ENCODE data around the gene WHAMM. TPM values are rescaled to one million over a fixed set of nuclear protein-coding genes. Genes with fewer than 3 reads are reported as not detected.

The WHAMM gene
- total and polyA plus RNA-seq, 5 experiments from 2014 or later: 3.7 to 40.0 (median 5.8) TPM

DNA sequence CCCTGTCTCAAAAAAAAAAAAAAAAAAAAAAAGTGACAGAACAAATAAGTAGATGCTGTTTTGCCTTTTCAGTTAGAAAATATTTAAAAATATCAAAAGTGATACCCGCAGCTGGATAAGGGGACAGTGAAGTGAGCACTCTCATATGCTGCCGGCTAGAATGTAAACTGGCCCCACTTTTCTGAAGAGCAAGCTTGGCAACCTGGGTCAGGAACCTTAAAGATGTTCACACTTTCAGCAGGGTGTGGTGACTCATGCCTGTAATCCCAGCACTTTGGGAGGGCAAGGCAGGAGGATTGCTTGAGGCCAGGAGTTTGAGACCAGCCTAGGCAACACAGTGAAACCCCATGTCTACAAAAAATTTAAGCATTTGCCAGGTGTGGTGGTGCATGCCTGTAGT, 20.9 kb upstream of the WHAMM start:
- ATAC-seq: no peak
- H3K27ac Mint-ChIP-seq: no peak overlapping the region
- POLR2A ChIA-PET: interaction anchor here (0.7 kb wide), 1 partner anchor 58 kb away, joined by 5 read pairs; no protein-coding TSS in a partner anchor
- no peak for DNase-seq
- no peaks in the 10 kb centered on the region for H3K4me1 Mint-ChIP-seq
- peaks cover 0 to 6% (median 2%) of the 10 kb centered on the region in 9 donors for H3K9me3 Mint-ChIP-seq
- H3K4me3 Mint-ChIP-seq: no peak overlapping the region
- peaks cover 0 to 7% (median 0%) of the 10 kb centered on the region in 5 donors for H3K27me3 Mint-ChIP-seq
- H3K36me3 Mint-ChIP-seq: peaks cover 0 to 4% (median 0%) of the 10 kb centered on the region in 3 donors

DNA sequence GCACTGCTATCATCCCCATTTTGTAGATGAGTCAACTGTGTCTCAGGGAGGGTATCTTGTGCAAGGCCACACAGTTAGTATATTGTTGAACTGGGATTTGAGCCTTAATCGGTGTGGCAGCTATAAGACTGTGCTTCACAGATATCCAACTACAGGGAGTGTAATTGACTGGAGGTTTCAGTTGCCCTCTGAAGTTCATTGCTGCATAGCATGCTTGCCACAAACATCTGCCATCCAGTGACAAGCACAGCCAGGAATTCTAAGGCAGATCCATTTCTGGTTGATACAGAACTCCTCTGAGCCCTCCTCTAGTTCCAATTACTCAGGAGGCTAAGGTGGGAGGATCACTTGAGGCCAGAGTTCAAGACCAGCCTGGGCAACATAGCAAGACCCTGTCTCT, 19.9 kb upstream of the WHAMM start:
- no peak overlapping the region for H3K27ac Mint-ChIP-seq
- H3K4me3 Mint-ChIP-seq: no peak overlapping the region
- peaks cover 0 to 5% (median 4%) of the 10 kb centered on the region in 5 donors for H3K27me3 Mint-ChIP-seq
- DNase-seq: no peak
- POLR2A ChIA-PET: no interaction called here
- ATAC-seq: no peak
- peaks cover 5 to 14% (median 11%) of the 10 kb centered on the region in 9 donors for H3K9me3 Mint-ChIP-seq
- H3K4me1 Mint-ChIP-seq: no peaks in the 10 kb centered on the region
- H3K36me3 Mint-ChIP-seq: peaks cover 0 to 14% (median 7%) of the 10 kb centered on the region in 3 donors

DNA sequence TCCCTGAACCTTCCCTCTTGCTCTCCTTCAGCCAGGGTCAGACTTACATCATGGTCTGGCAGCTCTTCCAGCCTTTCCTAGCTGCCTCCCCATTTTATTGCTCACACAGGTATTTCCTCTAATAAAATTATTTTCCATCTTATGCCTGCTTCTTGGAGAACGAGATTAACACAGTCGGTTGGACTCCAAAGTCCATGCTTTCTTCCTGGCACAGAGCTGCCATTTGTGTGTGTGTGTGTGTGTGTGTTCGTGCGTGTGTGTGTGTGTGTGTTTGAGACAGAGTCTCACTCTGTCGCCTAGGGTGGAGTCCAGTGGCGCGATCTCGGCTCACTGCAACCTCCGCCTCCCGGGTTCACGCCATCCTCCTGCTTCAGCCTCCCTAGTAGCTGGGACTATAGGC, 19.1 kb upstream of the WHAMM start:
- H3K4me3 Mint-ChIP-seq: no peak overlapping the region
- DNase-seq (no peak), ATAC-seq (no peak)
- peaks cover 0 to 14% (median 7%) of the 10 kb centered on the region in 3 donors for H3K36me3 Mint-ChIP-seq
- peaks cover 0 to 9% (median 2%) of the 10 kb centered on the region in 5 donors for H3K27me3 Mint-ChIP-seq
- POLR2A ChIA-PET: no interaction called here
- no peak overlapping the region for H3K27ac Mint-ChIP-seq
- peaks cover 5 to 18% (median 11%) of the 10 kb centered on the region in 9 donors for H3K9me3 Mint-ChIP-seq
- no peaks in the 10 kb centered on the region for H3K4me1 Mint-ChIP-seq

DNA sequence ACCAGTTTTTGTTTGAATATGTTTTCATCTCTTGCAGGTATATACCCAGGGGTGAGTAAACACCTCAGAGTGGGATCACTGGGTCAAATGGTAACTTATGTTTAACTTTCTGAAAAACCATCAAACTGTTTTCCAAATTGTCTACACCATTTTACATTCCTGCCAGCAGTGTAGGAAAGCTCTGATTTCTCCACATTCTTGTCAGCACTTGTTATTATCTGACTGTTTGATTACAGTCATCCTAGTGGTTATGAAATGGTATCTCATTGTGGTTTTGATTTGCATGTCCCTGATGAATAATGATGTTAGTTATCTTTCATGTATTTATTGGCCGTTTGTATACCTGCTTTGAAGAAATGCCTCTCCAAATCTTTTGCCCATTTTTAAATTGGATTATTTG, 17.4 kb upstream of the WHAMM start:
- Mint-ChIP-seq H3K9me3 (peaks cover 3 to 18% (median 11%) of the 10 kb centered on the region in 9 donors), H3K27me3 (peaks cover 0 to 9% (median 3%) of the 10 kb centered on the region in 5 donors), H3K4me1 (no peaks in the 10 kb centered on the region), H3K27ac (no peak overlapping the region), H3K36me3 (peaks cover 0 to 14% (median 7%) of the 10 kb centered on the region in 3 donors), H3K4me3 (no peak overlapping the region)
- POLR2A ChIA-PET: no interaction called here
- ATAC-seq: no peak
- DNase-seq: no peak

DNA sequence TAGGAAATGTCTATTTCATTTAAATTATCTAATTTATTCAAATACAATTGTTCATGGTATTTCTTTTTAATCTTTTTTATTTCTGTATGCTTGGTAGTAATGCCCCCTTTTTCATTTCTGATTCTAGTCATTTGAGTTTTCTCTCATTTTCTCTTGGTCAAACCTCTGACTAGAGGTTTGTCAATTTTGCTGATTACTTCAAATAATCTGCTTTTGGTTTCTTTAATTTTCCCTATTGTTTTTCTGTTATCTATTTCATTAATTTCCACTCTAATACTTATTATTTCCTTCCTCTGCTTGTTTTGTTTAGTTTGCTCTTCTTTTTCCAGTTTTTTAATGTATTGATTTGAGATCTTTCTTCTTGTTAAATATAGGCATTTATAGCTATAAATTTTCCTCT, 15.7 kb upstream of the WHAMM start:
- no peak for ATAC-seq

DNA sequence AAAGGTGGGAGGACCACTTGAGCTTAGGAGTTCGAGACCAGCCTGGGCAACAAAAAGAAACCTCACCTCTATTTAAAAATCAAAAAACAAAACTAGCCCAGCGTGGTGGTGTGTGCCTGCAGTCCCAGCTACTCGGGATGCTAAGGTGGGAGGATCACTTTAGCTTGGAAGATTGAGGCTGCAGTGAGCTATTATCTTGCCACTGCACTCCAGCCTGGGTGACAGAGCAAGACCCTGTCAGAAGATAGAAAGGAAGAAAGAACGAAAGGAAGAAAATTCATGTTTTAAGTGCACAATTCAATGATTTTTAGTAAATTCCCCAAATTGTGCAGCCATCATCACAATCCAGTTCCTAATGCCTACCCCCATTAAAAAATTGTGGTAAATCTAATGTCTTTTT, 11.3 kb upstream of the WHAMM start:
- no peak overlapping the region for H3K4me3 Mint-ChIP-seq
- no peak overlapping the region for H3K27ac Mint-ChIP-seq
- H3K9me3 Mint-ChIP-seq: peaks cover 3 to 18% (median 9%) of the 10 kb centered on the region in 9 donors
- POLR2A ChIA-PET: no interaction called here
- H3K4me1 Mint-ChIP-seq: no peaks in the 10 kb centered on the region
- no peak for ATAC-seq
- DNase-seq: no peak
- H3K27me3 Mint-ChIP-seq: peaks cover 11 to 42% (median 27%) of the 10 kb centered on the region in 5 donors
- H3K36me3 Mint-ChIP-seq: peaks cover 0 to 14% (median 7%) of the 10 kb centered on the region in 3 donors

More for the DNA sequence above, 15.7 kb upstream of the WHAMM start:
- peaks cover 3 to 9% (median 5%) of the 10 kb centered on the region in 5 donors for H3K27me3 Mint-ChIP-seq
- no peak overlapping the region for H3K27ac Mint-ChIP-seq
- H3K36me3 Mint-ChIP-seq: peaks cover 0 to 14% (median 7%) of the 10 kb centered on the region in 3 donors
- POLR2A ChIA-PET: no interaction called here
- no peak for DNase-seq
- H3K4me3 Mint-ChIP-seq: no peak overlapping the region
- peaks cover 3 to 18% (median 11%) of the 10 kb centered on the region in 9 donors for H3K9me3 Mint-ChIP-seq
- no peaks in the 10 kb centered on the region for H3K4me1 Mint-ChIP-seq

DNA sequence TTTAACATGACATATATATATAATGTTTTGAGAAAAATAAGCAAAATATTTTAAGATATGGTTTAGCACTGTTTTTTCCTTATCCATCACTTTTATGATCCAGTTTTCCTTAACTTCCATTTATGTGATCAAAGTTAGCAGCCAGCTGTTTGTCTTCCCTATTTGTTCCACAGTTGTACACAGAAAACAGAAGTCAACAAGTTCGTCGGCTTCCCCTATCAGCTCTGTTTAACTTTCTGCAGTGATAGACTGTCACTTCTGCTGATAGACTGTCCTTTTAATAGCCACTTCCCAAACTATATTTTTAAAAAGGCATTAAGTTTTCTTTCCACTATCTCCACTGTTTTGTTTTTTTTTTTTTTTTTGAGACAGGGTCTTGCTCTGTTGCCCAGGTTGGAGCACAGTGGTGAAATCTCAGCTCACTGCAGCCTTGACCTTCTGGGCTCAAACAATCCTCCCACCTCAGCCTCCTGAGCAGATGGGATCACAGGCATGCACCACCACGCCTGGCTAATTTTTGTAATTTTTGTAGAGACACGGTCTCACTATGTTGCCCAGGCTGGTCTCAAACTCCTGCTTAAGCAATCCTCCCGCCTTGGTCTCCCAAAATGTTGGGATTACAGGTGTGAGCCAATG, 10.8 kb upstream of the WHAMM start:
- H3K27ac Mint-ChIP-seq: no peak overlapping the region
- POLR2A ChIA-PET: no interaction called here
- H3K4me3 Mint-ChIP-seq: no peak overlapping the region
- DNase-seq (no peak), ATAC-seq (no peak)
- H3K27me3 Mint-ChIP-seq: peaks cover 16 to 42% (median 31%) of the 10 kb centered on the region in 5 donors
- peaks cover 3 to 13% (median 8%) of the 10 kb centered on the region in 9 donors for H3K9me3 Mint-ChIP-seq
- H3K36me3 Mint-ChIP-seq: peaks cover 0 to 9% (median 7%) of the 10 kb centered on the region in 3 donors
- H3K4me1 Mint-ChIP-seq: no peaks in the 10 kb centered on the region

DNA sequence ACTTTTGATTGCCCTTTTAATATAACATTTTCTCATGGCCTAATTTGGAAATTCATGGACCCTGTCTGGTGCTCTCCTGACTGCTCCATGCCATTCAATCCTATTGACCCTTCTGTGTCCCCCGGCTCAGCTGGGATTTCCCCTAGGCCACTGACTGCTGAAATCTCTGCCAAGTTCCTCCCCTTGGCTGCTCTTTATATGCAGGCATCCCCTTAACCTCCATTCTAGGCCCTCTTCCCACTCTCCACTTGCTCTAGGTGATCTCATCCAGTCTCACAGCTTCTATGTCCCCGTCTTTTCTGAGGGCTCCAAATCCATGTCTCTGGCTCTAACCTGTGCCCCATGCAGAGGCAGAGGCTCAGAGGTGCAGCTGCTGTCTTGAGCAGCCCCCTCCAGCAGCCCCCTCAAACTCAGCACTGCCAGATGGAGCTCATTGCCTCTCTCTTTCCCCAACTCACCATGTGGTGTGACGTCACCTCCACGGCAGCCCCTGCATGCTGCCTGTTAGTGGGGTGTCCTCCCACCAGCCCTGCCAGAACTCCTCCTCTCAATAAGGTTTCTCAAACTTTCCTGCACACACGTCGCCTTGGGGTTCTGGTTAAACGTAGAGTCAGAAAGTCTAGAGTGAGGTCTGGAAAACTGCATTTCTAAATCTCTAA, 10.1 kb upstream of the WHAMM start:
- peaks cover 0 to 2% (median 1%) of the 10 kb centered on the region in 3 donors for H3K36me3 Mint-ChIP-seq
- H3K9me3 Mint-ChIP-seq: peaks cover 0 to 6% (median 2%) of the 10 kb centered on the region in 9 donors
- POLR2A ChIA-PET: no interaction called here

DNA sequence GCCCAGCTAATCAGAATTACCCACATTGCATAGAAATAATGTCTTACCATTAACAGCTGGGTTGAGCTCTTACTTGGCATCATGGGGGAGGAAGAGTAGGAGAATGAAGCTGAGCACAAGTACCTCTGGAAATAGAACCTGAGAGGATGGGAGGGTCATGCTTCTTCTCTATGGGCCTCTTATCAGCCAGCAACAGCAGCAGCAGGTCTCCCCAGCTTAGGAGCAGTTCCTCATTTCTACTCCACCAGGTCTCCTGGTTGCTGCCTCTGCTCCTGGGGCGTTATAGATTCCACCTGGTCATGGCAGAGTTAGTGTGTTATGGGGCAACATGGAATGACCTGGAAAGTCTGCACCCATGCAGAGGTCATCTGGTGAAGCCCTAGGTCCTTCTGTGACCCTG, 6.9 kb upstream of the WHAMM start:
- POLR2A ChIA-PET: no interaction called here
- no peak for ATAC-seq
- DNase-seq: no peak
- Mint-ChIP-seq H3K27ac (no peak overlapping the region), H3K4me1 (peaks cover 0 to 11% (median 0%) of the 10 kb centered on the region in 4 donors), H3K36me3 (no peaks in the 10 kb centered on the region), H3K9me3 (no peaks in the 10 kb centered on the region), H3K4me3 (no peak overlapping the region), H3K27me3 (peaks cover 14 to 33% (median 31%) of the 10 kb centered on the region in 5 donors)

More for the DNA sequence above, 10.1 kb upstream of the WHAMM start:
- no peak overlapping the region for H3K4me3 Mint-ChIP-seq
- ATAC-seq (no peak), DNase-seq (no peak)
- peaks cover 14 to 40% (median 31%) of the 10 kb centered on the region in 5 donors for H3K27me3 Mint-ChIP-seq
- no peak overlapping the region for H3K27ac Mint-ChIP-seq
- no peaks in the 10 kb centered on the region for H3K4me1 Mint-ChIP-seq

DNA sequence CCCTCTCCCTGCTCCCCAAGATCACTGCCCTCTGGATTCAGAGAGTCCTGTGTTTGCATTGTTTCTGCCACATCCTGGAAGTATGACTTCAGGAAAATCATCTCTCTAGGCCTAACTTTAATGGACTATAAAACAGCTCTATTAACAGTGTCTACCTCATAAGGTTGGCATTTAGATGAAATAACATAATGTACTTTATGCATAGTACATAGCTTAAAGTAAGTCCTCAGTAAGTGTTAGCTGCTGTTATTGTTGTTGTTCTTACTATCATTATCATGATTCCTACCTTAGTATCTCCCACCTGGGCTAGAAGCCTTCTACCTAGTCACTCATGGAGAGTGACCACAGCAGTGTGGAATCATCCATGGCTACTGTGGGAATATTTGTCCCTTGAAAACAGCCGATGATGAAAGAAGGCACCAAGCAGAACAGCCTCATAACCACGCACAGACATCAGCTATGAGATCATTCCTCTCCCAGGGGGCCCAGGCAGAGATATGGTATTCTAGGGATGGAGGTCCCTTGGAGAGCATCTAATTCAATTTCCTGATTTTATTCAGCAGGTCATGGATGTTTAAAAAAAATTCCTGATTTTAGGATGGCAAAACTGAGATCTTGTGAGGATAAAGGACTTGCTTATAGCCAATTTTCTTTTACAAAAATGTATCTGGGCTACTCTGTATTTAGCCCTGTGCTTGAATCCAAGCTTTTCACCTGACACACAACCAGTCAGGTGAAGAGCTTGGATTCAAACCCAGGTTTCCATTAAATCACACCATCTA, 5.4 kb upstream of the WHAMM start:
- Mint-ChIP-seq H3K27me3 (peaks cover 13 to 31% (median 28%) of the 10 kb centered on the region in 5 donors), H3K4me3 (no peak overlapping the region), H3K36me3 (no peaks in the 10 kb centered on the region), H3K27ac (no peak overlapping the region), H3K4me1 (peaks cover 4 to 16% (median 6%) of the 10 kb centered on the region in 4 donors), H3K9me3 (no peaks in the 10 kb centered on the region)
- POLR2A ChIA-PET: no interaction called here
- DNase-seq (no peak), ATAC-seq (no peak)

DNA sequence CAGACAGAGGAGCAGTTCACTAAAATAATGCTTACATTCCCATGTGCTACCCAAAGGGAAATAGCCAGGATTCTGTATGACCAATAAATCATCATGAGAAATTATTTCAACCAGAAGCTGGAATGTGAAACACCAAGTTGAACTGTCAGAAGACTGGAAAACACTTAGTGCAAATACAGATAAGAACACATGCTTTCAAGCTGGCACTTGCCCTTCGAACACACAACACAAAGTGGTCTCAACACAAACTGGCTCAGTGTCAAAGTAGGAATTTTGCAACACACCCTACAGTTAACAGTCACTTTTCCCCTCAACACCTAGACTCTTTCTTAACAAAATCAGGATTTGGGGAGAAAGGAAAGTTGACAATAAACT, 4.9 kb upstream of the WHAMM start:
- Mint-ChIP-seq H3K4me1 (peaks cover 5 to 20% (median 10%) of the 10 kb centered on the region in 4 donors), H3K4me3 (no peak overlapping the region), H3K36me3 (no peaks in the 10 kb centered on the region), H3K27me3 (peaks cover 9 to 25% (median 22%) of the 10 kb centered on the region in 5 donors), H3K27ac (no peak overlapping the region), H3K9me3 (no peaks in the 10 kb centered on the region)
- no peak for DNase-seq
- no peak for ATAC-seq
- POLR2A ChIA-PET: no interaction called here

DNA sequence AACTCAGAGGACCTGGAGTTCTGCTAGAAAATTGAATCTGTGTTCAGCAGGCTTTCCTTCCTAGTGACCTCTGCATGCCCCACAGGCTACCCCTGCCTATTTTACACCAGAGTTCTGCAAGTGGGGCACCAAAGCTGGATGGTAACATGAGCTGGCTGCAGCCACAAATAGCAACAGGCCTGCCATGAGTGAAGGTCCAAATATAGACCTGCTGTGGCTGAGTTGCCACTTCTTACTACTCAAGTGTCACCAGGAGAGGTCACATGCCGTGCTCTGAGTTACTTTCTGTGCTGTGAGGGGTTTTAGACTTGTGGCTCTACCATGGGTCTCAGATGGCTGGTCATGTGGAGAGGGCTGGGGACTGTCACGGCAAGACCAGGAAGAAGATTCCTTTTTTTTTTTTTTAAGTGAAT, 3.4 kb upstream of the WHAMM start, which contains the start of gene FSD2:
FSD2 (minus strand) TSS at position 76 of the 413 bp plus-strand sequence. CDS start 18,679 bp downstream, outside the sequence.
- H3K27ac Mint-ChIP-seq: peak within 1 kb of the TSS in 1 of 10 donors; percentile 34
- H3K9me3 Mint-ChIP-seq: no peaks in the 10 kb centered on the region
- POLR2A ChIA-PET: no interaction called here
- peak within 1 kb of the TSS in 1 of 10 donors; percentile 13 for H3K4me3 Mint-ChIP-seq
- peaks cover 5 to 15% (median 11%) of the 10 kb centered on the region in 5 donors for H3K27me3 Mint-ChIP-seq
- DNase-seq: peak in 1 of 10 donors; percentile 9
- no peak for ATAC-seq
- H3K36me3 Mint-ChIP-seq: no peaks in the 10 kb centered on the region
- H3K4me1 Mint-ChIP-seq: peaks cover 9 to 20% (median 14%) of the 10 kb centered on the region in 4 donors

Measured in naive thymus-derived CD8-positive, alpha-beta T cell (primary cell).